IPS DF 19.7 (cell line): ENCODE data around the gene MBD3.
"Not testable (repeated sequence)": the region's sequence is repeated elsewhere in the genome, so short reads cannot be mapped to it uniquely, and the experiment has no call there.

Experiments
- DNase-seq: peaks from one replicate; pipeline ENCODE4 v3.0.0-alpha.2; 2013; ENCODE audit warnings: low read depth, low spot score

The MBD3 gene, protein sequence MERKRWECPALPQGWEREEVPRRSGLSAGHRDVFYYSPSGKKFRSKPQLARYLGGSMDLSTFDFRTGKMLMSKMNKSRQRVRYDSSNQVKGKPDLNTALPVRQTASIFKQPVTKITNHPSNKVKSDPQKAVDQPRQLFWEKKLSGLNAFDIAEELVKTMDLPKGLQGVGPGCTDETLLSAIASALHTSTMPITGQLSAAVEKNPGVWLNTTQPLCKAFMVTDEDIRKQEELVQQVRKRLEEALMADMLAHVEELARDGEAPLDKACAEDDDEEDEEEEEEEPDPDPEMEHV

DNA sequence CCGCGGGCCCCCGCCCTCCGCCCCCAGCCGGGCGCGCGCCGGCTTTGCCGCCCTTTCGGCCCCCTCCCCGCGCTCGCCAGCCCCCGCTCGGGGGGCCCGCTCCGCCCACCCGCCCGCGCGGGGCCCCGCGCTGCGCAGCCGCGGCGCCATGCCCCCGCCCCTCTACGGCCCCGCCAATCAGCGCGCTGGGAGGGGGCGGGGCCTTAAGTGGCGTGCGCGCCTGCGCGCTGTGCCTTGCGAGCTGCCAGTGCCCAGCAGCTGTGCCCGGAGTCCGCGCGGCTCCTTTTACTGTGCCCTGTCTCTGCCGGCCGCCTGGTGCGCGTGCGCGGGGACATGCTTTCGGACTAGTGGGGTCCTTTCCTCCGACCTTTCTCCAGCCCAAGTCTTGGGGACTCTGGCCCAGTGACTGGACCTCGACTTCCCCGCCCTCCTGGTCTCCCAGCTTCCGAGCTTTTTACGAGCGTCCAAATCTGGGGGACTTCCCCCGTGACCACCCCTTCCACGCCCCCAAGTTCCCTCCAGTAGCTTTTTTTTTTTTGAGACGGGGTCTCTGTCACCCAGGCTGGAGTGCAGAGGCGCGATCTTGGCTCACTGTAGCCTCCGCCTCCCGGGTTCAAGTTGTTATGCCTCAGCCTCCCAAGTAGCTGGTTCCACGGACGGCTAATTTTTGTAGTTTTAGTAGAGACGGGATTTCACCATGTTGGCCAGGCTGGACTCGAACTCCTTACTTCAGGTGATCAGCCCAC is at the start of gene MBD3:
Gene MBD3 (minus strand): TSS at position 111 of the 746 bp plus-strand sequence. CDS start 234 bp downstream, outside the sequence.
- peak; percentile 30 for DNase-seq

DNA sequence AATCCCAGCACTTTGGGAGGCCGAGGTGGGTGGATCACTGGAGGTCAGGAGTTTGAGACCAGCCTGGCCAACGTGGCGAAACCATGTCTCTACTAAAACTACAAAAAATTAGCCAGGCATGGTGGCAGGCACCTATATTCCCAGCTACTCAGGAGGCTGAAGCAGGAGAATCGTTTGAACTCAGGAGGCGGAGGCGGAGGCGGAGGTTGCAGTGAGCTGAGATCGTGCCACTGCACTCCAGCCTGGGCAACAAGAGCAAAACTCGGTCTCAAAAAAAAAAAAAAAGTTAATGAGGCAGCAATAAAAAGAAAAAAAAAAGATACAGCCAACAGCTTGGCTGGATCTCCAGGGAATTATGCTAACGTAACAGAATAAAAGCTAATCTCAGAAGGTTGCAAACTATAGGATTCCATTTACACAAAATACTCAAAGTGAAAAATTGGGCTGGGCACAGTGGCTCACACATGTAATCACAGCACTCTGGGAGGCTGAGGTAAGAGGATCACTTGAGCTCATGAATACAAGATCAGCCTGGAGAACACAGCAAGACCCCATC is 48.3 kb upstream of the MBD3 start:
- DNase-seq = not testable (repeated sequence)

DNA sequence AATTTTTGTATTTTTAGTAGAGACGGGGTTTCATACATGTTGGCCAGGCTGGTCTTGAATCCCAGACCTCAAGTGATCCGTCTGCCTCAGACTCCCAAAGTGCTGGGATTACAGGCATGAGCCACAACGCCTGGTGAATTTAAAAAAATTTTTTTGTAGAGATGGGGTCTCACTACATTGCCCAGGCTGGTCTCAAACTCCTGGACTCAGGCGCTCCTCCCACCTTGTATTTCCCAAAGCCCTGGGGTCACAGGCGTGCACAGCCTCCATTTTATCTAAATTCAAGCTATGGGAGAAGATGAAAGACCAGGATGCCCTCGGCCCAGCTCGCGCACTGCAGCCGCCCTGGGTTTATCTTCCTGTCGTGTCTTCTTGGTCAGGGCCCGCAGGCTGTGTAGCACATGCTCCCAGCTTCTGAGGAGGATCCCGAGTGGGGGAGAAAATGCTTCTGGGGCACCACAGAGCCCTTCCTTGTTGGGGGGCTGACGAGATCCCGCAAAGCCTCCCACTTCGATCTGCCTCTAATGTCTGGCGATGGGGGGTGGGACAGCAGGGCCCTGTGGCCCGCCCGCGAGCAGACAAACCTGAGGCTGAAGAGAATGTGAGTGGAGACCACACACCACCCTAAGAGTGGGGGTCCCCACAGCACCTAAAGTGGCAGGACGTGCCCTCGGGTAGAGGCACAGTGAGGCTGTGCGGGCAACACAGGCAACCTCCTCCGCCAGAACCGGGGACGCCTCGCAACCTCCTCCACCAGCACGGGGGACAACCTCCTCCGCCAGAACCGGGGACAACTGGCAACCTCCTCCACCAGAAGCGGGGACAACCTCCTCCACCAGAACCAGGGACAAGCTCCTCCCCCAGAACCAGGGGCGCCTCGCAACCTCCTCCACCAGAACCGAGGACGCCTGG is 43.9 kb upstream of the MBD3 start:
- DNase-seq = no peak

DNA sequence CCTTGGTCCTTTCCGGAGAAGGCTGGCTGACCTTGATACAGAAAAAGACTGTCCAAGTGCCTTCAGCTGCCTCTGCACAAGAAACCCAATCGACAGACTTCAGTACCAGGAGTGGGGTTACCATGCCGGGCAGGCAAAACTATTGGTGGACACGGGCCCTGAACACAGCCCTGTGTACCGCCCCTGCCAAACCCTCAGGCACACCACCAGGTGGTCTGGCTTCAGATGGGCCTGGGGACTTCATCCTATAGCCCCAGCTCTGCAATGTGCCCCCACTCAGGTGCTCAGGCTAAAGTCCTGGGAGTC is 42.2 kb upstream of the MBD3 start:
- no peak for DNase-seq

DNA sequence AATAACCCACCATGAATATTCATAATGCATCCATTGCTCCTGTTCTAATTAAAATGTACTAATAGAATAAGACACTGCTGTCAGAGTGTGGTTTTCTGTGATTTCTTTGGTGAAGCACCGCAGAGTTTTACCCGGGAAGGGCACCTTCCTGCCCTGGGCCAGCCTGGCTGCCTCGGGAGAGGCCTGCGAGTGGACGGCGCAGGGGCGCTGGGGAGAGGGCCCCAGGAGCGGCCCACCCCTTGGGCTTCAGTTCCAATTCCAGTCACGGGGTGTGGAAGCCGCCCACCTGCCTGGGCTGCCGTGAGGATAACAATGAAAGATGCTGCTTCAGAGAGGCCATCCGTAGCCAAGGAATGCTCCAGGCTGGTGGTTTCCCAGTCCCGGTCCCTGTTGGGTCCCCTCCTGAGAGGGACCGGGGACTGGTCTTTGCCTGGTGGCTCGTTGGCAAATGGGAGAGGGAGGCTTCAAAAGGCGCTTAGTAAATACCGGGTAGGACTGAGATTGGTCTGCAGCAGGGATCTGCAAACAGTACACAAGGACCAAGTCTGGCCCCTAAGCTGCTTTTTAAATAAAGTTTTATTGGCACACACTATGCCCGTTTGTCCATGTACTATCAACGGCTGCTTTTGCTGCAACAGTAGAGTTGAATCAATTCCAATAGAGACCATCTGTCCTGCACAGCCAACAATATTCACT is 41.7 kb upstream of the MBD3 start:
- DNase-seq = no peak

DNA sequence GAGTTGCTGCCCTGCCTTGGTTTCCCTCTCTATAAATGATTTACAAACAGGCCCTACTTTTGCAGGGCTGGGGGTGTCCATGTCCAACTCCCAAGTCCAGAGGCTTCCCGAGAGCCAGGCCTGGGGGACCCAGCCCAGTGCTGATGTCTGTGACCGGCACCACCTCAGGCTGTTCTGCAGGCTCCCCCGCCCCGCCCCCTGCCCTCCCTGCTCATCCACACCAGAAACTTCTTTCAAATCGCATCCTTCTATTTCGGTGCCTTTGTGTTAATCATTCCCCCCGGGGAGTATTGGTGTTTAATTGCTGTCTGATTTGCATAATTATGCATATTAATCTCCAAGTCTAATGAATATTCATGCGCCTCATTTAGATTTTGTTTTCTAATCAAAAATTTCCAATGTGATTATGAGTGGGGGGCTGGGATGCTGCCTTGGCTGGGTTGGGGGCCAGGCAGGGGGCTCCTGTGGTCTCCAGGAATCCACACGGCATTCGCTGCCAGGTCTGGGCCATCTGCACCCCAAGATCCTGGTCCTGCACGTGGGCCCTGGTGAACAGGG is 40.7 kb upstream of the MBD3 start:
- DNase-seq = no peak

DNA sequence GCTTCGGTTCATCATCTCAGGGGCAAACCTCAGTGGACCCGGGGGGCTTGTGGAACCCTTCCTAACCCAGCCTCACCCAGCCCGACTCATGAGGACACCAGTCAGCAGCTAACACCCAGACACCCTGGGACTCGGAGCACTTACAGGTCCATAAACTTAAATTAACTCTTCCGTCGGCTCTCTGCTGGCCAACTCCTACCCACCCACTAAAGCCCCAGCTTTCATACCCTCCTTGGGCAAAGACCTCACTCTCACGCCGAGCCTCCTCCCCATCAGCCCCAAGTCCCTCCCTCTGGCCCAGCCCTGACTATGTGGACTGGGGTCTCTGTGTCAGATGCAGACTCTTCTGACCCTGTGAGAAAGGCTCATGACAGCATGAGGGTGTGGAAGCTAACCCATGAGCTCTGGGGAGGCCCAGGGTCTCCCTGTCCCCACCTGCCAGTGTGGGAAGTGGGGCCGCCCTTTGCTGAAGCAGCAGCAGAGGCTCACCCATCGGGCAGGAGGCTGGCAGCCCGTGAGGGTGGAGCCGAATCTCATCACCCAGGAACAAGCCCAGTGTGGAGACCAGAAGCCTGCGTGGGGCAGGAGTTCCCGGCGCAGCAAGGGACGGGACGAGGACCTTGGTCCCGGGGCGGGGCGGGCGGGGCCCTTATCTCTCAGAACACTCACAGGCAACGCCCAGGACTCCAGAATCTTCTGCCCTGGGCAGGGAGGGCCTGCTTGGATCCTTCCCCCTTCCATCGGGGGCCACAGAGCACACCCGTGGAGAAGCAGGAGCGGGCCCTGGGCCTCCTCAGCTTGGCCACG is 40.0 kb upstream of the MBD3 start:
- no peak for DNase-seq

DNA sequence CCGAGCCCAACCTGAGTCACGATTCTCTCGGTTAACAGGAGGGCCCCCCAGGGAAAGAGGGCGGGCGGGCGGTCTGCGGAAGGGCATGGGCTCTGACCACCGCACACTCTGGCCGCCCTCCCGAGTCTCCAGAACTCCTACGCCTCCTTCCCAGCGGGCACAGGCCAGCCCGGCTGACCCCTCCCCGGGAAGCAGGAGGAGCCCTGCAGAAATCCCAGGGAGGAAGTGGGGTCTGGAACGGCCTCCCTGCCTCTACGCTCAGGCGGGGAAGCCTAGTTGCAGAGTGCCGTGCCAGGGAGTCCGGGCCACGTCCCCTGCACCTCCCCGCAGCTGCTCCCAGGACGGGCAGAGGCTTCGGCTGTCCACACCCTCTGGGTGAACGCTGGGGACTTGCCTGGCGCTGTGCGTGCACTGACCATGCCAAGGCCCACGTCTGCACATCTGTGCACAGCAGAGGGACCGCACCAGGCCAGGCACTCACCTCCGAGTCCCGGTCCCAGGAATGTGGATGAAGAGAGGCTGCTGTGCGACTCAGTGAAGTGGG is 39.0 kb upstream of the MBD3 start:
- no peak for DNase-seq

DNA sequence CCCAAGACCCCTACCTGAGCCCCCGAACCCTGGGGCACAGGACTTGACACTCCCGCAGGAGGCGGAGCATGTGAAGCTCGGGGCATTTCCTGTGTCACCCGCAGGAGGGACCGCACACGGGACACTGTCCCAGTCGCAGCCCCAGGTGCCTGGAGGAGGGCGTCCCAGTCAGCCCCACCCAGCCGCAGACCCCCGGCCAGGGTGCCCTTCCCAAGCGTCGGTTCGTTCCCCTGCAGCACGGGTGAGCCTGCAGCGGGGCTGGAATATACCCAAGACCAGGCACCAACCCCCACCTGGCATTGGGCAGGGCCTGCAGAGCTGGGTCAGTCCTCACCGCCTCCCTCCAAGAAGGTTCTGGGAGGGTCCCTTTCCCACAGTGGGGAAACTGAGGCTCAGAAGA is 38.1 kb upstream of the MBD3 start:
- no peak for DNase-seq

DNA sequence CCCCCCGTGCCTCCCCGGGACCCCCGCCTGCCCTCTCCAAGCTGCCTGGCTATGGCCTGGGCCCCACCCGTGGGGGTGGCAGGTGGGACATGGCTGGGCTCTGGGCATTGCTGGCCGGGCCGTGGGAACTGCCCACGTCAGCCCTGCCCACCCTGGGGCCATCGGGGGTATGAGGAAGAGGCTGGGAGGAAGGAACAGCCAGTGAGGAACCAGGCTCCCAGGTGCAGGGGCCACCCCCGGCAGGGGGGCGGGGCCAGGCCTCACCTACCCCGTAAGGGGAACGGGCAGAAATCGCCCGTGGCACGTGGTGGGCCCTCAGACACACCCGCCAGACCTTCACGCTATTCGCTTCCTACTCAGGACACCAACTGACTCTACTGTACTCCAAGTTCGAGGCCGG is 37.3 kb upstream of the MBD3 start:
- DNase-seq = no peak

DNA sequence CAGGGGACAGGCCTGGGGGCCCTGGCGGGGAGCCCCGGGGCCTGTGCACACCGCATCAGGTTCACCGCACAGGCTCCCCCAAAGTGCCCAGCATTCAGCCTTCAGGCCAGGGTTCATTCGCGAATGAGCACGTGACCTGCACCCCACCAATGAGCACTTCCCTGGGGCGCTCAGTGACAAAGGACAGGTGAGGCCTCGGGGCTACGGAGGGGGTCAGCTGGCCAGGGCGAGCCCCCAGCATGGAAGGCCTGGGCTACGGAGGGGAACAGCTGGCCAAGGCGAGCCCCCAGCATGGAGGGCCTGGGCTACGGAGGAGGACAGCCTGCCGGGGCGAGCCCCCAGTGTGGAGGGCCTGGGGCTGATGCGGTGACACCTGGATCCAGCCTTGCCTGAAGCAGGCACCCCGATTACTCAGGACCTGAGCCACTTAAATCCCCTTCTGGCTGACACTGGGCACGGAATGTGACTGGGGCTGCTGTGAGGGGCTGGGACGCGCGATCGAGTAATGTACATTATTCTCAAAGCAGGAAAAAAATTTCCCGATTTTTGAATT is 36.7 kb upstream of the MBD3 start:
- no peak for DNase-seq

DNA sequence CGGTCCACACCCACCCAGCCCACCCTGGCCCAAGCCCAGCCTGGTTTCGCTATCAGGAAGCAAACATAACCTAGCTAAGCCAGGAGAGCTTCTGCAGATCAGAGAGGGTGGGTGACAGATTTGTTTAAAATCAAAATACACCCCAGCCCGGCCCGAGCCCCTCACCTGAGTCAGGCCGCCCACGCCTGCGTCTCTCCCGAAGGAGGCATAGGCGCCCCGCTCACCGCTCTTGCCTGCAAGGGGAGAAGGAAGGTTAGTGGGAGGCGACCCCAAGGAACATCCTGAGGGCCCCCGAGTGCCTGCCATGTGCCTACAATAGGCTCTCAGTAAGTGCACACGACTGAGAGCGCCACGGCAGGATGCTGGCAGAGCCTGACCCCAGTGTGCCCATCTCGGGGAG is 34.5 kb upstream of the MBD3 start:
- no peak for DNase-seq

DNA sequence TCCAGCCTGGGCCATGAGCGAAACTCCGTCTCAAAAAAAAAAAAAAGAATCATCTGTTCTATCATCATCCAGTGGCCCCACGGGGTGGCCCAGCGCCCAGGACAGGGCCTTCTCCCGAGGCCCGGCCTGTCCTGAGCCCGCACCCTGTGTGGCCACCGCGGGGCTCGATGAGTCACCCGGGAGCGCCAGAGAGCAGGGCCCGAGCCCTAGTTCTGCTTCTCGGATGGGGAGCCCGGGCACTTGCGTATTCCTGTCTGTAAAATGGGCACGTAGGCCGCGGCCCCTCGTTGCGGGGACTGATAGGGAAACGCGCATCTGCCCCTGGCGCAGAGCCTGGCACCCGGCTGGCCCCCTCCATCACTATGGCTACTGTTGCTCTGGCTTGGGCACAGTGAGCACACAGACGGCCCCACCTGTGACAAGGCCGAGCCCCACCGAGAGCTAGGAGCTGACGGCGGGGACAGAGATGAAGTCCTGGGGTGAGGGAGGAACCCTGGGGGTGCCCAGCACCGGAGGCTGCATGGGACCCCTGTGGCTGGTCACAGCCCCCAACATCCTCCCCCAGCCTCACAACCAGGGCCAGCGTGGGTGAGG is 33.8 kb upstream of the MBD3 start:
- no peak for DNase-seq

DNA sequence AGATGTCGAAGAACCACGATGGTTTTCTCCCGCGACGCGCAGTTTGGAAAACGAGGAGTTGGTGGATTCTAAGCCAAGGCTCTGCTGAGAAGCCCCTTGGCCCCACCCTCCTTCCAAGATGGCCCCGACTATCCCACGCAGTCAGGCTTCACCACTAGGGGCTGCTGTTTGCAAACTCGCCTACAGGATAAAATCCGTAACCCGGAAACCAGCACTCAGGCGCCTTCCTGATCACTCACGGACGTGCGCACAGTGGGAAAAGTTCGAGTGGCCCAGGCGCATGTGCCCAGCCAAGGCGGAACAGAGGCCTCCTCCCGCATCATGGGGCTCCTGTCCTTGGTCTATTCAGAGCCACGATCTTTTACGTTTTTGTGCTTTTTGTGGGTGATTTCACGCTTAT is 31.8 kb upstream of the MBD3 start:
- DNase-seq = peak; percentile 57

DNA sequence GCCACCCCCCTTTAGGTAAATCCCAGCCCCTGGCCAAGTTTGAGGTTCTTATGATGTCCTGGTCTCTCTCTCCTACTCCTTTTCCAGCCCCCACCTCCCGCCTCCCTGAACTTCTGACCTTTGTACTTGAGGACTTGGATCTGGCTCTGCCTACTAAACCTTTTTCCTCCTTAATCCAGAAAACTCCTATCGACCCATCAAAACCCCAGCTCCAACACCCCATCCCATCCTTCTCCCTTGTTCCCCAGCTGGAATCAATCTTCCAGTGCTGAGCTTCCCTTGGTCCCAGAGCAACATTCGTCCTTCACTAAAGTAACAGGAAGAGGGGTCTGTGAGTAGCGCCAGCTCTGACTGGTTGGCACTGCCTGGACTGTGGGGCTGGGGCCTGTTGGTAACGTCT is 29.9 kb upstream of the MBD3 start:
- DNase-seq = no peak

DNA sequence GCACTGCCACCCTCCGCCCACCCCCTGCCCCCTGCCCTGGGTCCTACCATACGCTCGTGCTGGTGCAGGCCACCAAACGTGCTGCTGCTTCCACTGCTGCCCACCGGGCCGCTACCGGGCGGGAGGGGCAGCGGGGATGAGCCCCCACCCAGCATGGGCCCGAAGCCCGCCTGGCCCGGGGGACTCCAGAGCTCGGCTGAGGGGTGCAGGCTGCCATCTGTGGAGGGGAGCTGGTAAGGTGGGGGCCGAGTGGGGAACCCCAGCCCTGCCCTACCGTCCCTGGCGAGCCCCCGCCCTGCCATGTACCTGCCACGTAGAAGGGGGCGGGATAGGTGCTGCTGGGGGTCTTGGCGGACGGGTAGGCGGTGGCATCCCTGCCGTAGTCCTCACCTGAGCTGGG is 29.3 kb upstream of the MBD3 start:
- DNase-seq = no peak

DNA sequence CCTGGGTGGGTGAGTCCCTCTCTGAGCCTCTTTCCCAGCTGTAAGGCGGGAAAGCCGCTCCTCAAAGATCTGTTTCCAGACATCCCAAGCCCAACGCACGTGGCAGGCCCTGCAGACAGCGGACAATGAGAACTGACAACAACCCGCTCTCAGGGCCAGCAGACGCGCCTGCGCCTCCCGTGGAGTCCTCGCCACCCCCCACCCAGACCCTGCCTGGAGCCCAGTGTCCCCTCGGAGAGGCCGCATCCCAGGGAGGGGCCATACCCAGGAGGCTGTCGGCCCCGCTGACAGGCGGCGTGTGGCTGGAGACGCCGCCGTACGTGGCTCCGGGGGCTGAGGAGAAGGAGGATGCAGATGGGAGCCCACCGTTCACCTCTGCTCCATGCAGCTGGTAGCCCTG is 28.9 kb upstream of the MBD3 start:
- no peak for DNase-seq

DNA sequence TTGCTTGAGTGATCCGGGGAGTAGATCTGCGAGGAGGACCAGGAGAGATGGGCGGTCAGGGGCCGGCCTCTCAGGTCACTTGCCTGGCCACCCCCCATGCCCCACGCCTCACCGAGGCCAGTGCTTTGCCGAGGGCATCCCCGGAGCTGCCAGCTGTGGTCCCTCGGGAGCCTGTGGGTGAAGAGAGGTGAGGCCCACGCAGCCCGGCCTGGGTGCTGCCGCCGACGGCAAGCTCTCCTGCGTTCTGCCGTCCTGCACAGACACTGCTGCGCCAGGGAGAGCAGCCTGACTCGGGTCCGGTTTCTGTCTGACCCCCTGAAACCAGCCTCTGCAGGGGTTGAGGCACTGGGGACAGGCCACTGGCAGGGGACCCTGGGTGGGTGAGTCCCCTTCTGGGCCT is 28.4 kb upstream of the MBD3 start:
- DNase-seq = no peak

DNA sequence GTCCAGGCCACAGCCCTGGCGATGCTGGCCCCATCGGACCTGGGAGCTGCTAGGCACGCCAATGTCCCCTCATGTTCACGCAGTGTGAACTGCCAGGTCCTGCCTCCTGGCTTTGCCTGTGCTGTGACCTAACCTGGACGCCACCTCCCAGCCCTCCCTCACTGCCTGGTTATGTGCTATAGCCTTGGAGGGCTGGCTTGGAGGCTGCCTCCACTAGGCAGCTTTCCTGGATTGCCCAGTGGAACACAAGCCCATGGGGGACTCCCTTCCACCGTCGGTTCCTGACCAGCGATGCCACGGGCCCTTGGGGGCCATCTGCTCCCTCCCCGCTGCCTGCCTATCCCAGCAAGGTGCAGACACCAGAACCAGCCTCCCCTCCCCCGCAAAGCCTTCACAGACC is 27.8 kb upstream of the MBD3 start:
- no peak for DNase-seq
